ENCODE data around the gene COX7B. TPM values are rescaled to one million over a fixed set of nuclear protein-coding genes. Genes with fewer than 3 reads are reported as not detected.
"Not testable (repeated sequence)": the region's sequence is repeated elsewhere in the genome, so short reads cannot be mapped to it uniquely, and the experiment has no call there.

The COX7B gene
- total RNA-seq, 1 donor, result 152 TPM

DNA sequence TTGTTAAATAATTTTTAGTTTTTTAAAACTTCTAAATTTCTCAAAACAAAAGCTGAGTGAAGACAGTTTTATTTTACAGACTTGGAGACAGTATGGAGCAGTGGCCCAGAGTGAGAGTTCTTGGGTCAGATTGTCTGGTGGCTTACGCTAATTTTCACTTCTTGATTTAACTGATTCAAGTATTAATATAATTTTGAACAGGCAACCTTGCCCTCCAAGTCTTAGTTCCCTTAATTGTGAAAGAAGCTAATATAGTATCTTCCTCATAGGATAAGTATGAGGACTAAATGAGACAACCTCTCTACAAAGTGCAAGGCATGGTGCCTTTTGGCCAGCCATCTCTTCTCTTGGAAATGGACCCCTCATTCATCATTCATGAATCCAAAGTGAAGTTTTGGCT, 36.6 kb downstream of the COX7B start:
- no peaks in the 10 kb centered on the region for H3K9me3 ChIP-seq (ENCODE audit: low read depth, low read length)
- no peaks in the 10 kb centered on the region for H3K4me1 ChIP-seq (ENCODE audit: insufficient read depth, low read length)
- H2AFZ ChIP-seq (ENCODE audit: low read length), result no peak overlapping the region
- H3K4me3 ChIP-seq (ENCODE audit: insufficient read depth, low read length), result no peak overlapping the region
- TF ChIP-seq, protein P1, sequence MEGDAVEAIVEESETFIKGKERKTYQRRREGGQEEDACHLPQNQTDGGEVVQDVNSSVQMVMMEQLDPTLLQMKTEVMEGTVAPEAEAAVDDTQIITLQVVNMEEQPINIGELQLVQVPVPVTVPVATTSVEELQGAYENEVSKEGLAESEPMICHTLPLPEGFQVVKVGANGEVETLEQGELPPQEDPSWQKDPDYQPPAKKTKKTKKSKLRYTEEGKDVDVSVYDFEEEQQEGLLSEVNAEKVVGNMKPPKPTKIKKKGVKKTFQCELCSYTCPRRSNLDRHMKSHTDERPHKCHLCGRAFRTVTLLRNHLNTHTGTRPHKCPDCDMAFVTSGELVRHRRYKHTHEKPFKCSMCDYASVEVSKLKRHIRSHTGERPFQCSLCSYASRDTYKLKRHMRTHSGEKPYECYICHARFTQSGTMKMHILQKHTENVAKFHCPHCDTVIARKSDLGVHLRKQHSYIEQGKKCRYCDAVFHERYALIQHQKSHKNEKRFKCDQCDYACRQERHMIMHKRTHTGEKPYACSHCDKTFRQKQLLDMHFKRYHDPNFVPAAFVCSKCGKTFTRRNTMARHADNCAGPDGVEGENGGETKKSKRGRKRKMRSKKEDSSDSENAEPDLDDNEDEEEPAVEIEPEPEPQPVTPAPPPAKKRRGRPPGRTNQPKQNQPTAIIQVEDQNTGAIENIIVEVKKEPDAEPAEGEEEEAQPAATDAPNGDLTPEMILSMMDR (IDR thresholded peaks at IDR 0.05; ENCODE audit: extremely low read depth, low read depth, low read length), result no peak
- H3K36me3 ChIP-seq (ENCODE audit: insufficient read depth, low read length), result no peaks in the 10 kb centered on the region
- no peaks in the 10 kb centered on the region for H4K20me1 ChIP-seq (ENCODE audit: insufficient read depth, low read length)
- no peak overlapping the region for H3K4me2 ChIP-seq (ENCODE audit: insufficient read depth, low read length)
- no peaks in the 10 kb centered on the region for H3K79me2 ChIP-seq (ENCODE audit: insufficient read depth, low read length)
- DNase-seq (ENCODE audit: insufficient read length, low spot score, missing footprints), result no peak
- no peak overlapping the region for H3K27ac ChIP-seq (ENCODE audit: low read depth, low read length)
- H3K27me3 ChIP-seq (ENCODE audit: insufficient read depth, low read length), result no peaks in the 10 kb centered on the region

DNA sequence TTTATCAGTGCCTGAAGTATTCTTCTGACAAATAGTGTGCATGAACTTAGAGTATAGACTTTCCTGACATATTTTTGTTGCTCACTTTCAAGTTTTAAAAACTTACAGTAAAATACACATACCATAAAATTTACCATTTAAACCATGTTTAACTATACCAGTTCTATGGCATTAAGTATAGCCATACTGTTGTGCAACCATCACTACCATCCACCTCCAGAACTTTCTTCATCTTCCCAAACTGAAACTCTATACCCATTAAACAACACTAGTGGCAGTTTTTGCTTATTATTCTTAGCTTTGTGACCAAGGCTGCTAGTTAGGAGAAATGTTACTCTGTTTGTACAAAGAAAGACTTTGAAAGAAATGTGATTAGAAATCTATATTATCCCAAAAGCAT, 37.0 kb downstream of the COX7B start:
- TF ChIP-seq, protein P1 (IDR thresholded peaks at IDR 0.05; ENCODE audit: extremely low read depth, low read depth, low read length), result no peak

DNA sequence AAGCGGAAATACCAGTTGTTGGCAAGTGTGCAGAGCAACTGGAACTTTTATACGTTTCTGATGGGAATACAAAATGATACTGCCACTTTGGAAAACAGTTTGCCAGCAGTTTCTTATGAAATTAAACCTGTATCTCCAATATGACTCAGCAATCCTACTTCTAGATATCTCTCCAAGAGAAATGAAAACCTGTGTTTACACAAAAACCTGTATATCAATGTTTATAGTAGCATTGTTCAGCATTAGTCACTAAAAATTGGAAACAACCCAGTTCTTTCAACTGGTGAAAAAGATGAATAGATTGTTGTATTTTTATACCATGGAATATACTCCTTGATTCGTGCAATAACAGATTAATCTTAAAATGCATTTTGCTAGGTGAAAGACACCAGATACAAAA, 38.0 kb downstream of the COX7B start:
- H3K4me2 ChIP-seq (ENCODE audit: insufficient read depth, low read length), result no peak overlapping the region
- TF ChIP-seq, protein P1 (IDR thresholded peaks at IDR 0.05; ENCODE audit: extremely low read depth, low read depth, low read length), result no peak
- H3K27ac ChIP-seq (ENCODE audit: low read depth, low read length), result no peak overlapping the region
- no peaks in the 10 kb centered on the region for H3K36me3 ChIP-seq (ENCODE audit: insufficient read depth, low read length)
- H3K4me1 ChIP-seq (ENCODE audit: insufficient read depth, low read length), result no peaks in the 10 kb centered on the region
- H3K4me3 ChIP-seq (ENCODE audit: insufficient read depth, low read length), result no peak overlapping the region
- H3K79me2 ChIP-seq (ENCODE audit: insufficient read depth, low read length), result no peaks in the 10 kb centered on the region
- H3K27me3 ChIP-seq (ENCODE audit: insufficient read depth, low read length), result no peaks in the 10 kb centered on the region
- no peaks in the 10 kb centered on the region for H3K9me3 ChIP-seq (ENCODE audit: low read depth, low read length)
- H2AFZ ChIP-seq (ENCODE audit: low read length), result no peak overlapping the region
- no peak for DNase-seq (ENCODE audit: insufficient read length, low spot score, missing footprints)
- no peaks in the 10 kb centered on the region for H4K20me1 ChIP-seq (ENCODE audit: insufficient read depth, low read length)

More for the DNA sequence above, 37.0 kb downstream of the COX7B start:
- H2AFZ ChIP-seq (ENCODE audit: low read length), result no peak overlapping the region
- no peak overlapping the region for H3K4me2 ChIP-seq (ENCODE audit: insufficient read depth, low read length)
- H3K79me2 ChIP-seq (ENCODE audit: insufficient read depth, low read length), result no peaks in the 10 kb centered on the region
- no peak overlapping the region for H3K4me3 ChIP-seq (ENCODE audit: insufficient read depth, low read length)
- no peak overlapping the region for H3K27ac ChIP-seq (ENCODE audit: low read depth, low read length)
- no peaks in the 10 kb centered on the region for H3K9me3 ChIP-seq (ENCODE audit: low read depth, low read length)
- no peaks in the 10 kb centered on the region for H3K4me1 ChIP-seq (ENCODE audit: insufficient read depth, low read length)
- H3K36me3 ChIP-seq (ENCODE audit: insufficient read depth, low read length), result no peaks in the 10 kb centered on the region
- no peak for DNase-seq (ENCODE audit: insufficient read length, low spot score, missing footprints)
- H3K27me3 ChIP-seq (ENCODE audit: insufficient read depth, low read length), result no peaks in the 10 kb centered on the region
- H4K20me1 ChIP-seq (ENCODE audit: insufficient read depth, low read length), result no peaks in the 10 kb centered on the region

DNA sequence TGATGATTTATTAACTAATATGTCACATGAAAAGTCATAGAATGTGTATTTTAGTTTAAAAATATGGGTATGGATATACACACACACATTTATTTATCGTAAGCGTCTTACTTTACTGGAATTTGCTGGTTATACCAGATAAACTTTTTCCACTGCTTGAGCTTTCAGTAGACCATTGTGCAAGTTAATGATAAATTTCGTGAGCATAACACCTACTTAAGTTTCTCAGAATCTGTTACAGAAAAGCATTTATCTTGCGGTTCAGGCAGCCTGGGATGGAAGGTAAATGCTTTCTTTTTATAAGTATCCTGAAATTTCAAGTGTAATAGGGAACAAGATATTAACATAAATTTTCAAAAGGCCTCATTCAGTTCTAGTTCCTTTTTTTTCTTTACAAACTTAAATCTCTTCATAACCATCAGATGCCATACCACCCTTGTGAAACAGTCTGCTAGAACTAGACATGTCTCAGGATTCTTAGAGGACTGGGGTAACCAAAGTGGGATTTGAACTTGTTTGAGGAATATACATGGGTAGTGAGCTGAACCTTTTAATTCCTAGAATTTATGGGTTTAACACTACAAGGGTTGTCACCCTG, 38.9 kb downstream of the COX7B start:
- DNase-seq (ENCODE audit: insufficient read length, low spot score, missing footprints), result no peak

DNA sequence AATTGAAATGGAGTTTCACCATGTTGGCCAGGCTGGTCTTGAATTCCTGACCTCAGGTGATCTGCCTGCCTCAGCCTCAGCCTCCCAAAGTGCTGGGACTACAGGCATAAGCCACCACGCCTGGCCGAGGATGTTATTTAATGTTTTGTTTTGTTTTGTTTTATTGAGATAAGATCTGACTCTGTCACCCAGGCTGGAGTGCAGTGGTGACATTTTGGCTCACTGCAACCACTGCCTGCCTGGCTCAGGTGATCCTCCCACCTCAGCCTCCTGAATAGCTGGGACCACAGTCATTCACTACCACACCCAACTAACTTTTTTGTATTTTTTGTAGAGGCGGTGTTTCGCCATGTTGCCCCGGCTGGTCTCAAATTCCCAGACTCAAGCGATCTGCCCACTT, 45.8 kb downstream of the COX7B start:
- not testable (repeated sequence) for DNase-seq (ENCODE audit: insufficient read length, low spot score, missing footprints); H3K4me3 ChIP-seq (ENCODE audit: insufficient read depth, low read length); H3K9me3 ChIP-seq (ENCODE audit: low read depth, low read length); H3K36me3 ChIP-seq (ENCODE audit: insufficient read depth, low read length); H3K27ac ChIP-seq (ENCODE audit: low read depth, low read length); H2AFZ ChIP-seq (ENCODE audit: low read length); H3K27me3 ChIP-seq (ENCODE audit: insufficient read depth, low read length); H3K4me1 ChIP-seq (ENCODE audit: insufficient read depth, low read length); H3K79me2 ChIP-seq (ENCODE audit: insufficient read depth, low read length); H4K20me1 ChIP-seq (ENCODE audit: insufficient read depth, low read length); H3K4me2 ChIP-seq (ENCODE audit: insufficient read depth, low read length)

More for the DNA sequence above, 38.9 kb downstream of the COX7B start:
- no peaks in the 10 kb centered on the region for H3K9me3 ChIP-seq (ENCODE audit: low read depth, low read length)
- no peak overlapping the region for H2AFZ ChIP-seq (ENCODE audit: low read length)
- no peaks in the 10 kb centered on the region for H3K4me1 ChIP-seq (ENCODE audit: insufficient read depth, low read length)
- H3K36me3 ChIP-seq (ENCODE audit: insufficient read depth, low read length), result no peaks in the 10 kb centered on the region
- no peaks in the 10 kb centered on the region for H3K79me2 ChIP-seq (ENCODE audit: insufficient read depth, low read length)
- H3K27me3 ChIP-seq (ENCODE audit: insufficient read depth, low read length), result no peaks in the 10 kb centered on the region
- H4K20me1 ChIP-seq (ENCODE audit: insufficient read depth, low read length), result no peaks in the 10 kb centered on the region
- TF ChIP-seq, protein P1 (IDR thresholded peaks at IDR 0.05; ENCODE audit: extremely low read depth, low read depth, low read length), result no peak
- no peak overlapping the region for H3K4me3 ChIP-seq (ENCODE audit: insufficient read depth, low read length)
- H3K4me2 ChIP-seq (ENCODE audit: insufficient read depth, low read length), result no peak overlapping the region
- no peak overlapping the region for H3K27ac ChIP-seq (ENCODE audit: low read depth, low read length)

All from osteoblast (primary cell).